GM19455 (cell line): ENCODE data around the gene PGBD5.

Source experiments
- ATAC-seq: cut with Tn5 transposase; IDR thresholded peaks from one replicate; pipeline ENCODE4 v1.9.1; 2021; ENCODE audit not compliant: unreplicated experiment

The PGBD5 gene

DNA sequence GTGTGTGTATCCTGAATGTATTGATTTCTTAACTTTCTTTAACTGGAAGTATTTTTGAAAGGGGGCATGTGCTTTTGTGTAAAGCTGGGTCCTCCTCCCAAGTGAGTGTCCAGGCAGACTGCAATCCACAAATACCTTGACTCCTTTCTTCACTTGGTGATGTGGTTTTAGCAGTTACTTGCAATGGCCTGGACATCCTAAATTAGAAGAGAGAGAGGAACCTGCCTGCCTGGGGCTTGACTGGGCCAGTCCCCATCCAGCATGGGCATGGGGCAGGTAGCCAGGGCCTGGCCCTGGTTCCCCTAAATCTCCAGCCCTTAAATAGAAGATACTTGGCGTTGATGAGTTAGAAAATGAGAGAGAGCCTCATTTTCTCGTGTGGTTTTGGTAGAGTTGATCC, 159.7 kb downstream of the PGBD5 start:
- no peak for ATAC-seq

- no peak for ATAC-seq
These were observed 160.7 kb downstream of the PGBD5 start for GRCh38 chr1:230265200-230266115.
